CD4-positive, alpha-beta T cell (primary cell): ENCODE measurements around the gene DDIAS. TPM values are rescaled to one million over a fixed set of nuclear protein-coding genes. Genes with fewer than 3 reads are reported as not detected.

Experiments used
- ATAC-seq: fragments of 200-7000 bp; cut with Tn5 transposase; one replicate; pipeline ENCODE4 v1.10.0; 2022; ENCODE audit warnings: mild to moderate bottlenecking; ENCODE audit not compliant: poor library complexity
- CTCF ChIA-PET: fragments of 350-600 bp; sonication (Branson Sonifier 250); formaldehyde crosslinking; loops from one replicate; lab custom pipeline; 2021; ENCODE audit warnings: antibody characterized with exemption, inconsistent platforms; lab: Charles Lee
- POLR2A ChIA-PET: fragments of 350-600 bp; sonication (Branson Sonifier 250); formaldehyde crosslinking; loops from one replicate; lab custom pipeline; 2021; ENCODE audit warnings: antibody characterized with exemption, inconsistent platforms; lab: Charles Lee
- DNase-seq, 14 experiments: peaks; one replicate each; pipeline ENCODE4 v3.0.0-alpha.2; 2013 to 2020; ENCODE audit warnings: mixed read lengths in 2 of 14
- H3K27ac ChIP-seq, 2 donors: one replicate each; pipeline versions ENCODE4 v1.5.1 to v1.7.0; 2013; ENCODE audit warnings: low read length in 2 of 2, low read depth in 1 of 2, mild to moderate bottlenecking in 1 of 2
- H3K27me3 ChIP-seq, 2 experiments: 1 replicate in 1 of 2; 2 replicates in 1 of 2; pipeline versions ENCODE4 v1.6.1 to v1.7.0; 2013; ENCODE audit warnings: low read length in 2 of 2, control low read depth in 1 of 2, mild to moderate bottlenecking in 1 of 2, moderate library complexity in 1 of 2; ENCODE audit not compliant: insufficient read depth in 2 of 2, control insufficient read depth in 1 of 2
- H3K36me3 ChIP-seq: one replicate; pipeline ENCODE4 v1.6.1; 2013; ENCODE audit warnings: low read length, control low read depth; ENCODE audit not compliant: insufficient read depth
- H3K4me1 ChIP-seq: one replicate; pipeline ENCODE4 v1.6.1; 2013; ENCODE audit warnings: low read length, control low read depth; ENCODE audit not compliant: insufficient read depth
- H3K4me3 ChIP-seq: one replicate; pipeline ENCODE4 v1.5.1; 2013; ENCODE audit warnings: mild to moderate bottlenecking, low read length, moderate library complexity
- H3K9me3 ChIP-seq, 2 experiments: 1 replicate in 1 of 2; 2 replicates in 1 of 2; pipeline versions ENCODE4 v1.6.1 to v1.7.0; 2013; ENCODE audit warnings: low read length in 2 of 2, mild to moderate bottlenecking in 2 of 2, control low read depth in 1 of 2, moderate library complexity in 1 of 2; ENCODE audit not compliant: control insufficient read depth in 1 of 2, insufficient read depth in 1 of 2
- H3K27ac Mint-ChIP-seq: one replicate; pipeline ENCODE4 v1.8.0; 2020; ENCODE audit warnings: mixed read lengths
- H3K27me3 Mint-ChIP-seq: one replicate; pipeline ENCODE4 v1.8.0; 2021; ENCODE audit warnings: mixed read lengths
- H3K36me3 Mint-ChIP-seq: one replicate; pipeline ENCODE4 v1.8.0; 2021; ENCODE audit warnings: low read depth, mixed read lengths
- H3K4me1 Mint-ChIP-seq: one replicate; pipeline ENCODE4 v1.8.0; 2021; ENCODE audit warnings: low read depth, mixed read lengths
- H3K4me3 Mint-ChIP-seq: one replicate; pipeline ENCODE4 v1.8.0; 2020; ENCODE audit warnings: mild to moderate bottlenecking, mixed read lengths
- H3K9me3 Mint-ChIP-seq: one replicate; pipeline ENCODE4 v1.8.0; 2020; ENCODE audit warnings: mixed read lengths
- CTCF ChIP-seq: fragments of 200-600 bp; IDR thresholded peaks from one replicate; pipeline ENCODE4 v1.8.0; 2022; ENCODE audit warnings: antibody characterized with exemption, mild to moderate bottlenecking
- intact Hi-C, 2 experiments: fragments of 100-400 bp; cut with DNase I in 1 of 2; cut with micrococcal nuclease in 1 of 2; formaldehyde crosslinking; loops; one replicate each; pipeline versions ENCODE4 v1.15.1 to v1.9.0; 2023 to 2025; cut with DNase I, micrococcal nuclease
- total RNA-seq, 174 experiments: library from RNA in 2 of 174; stranded (reverse) in 2 of 174; gene quantifications; one replicate each; pipeline ENCODE4 v1.2.3 and lab custom pipeline; 2021 to 2026

DDIAS gene
- total RNA-seq, 2 experiments from 2014 or later, result 0.59 to 0.85 TPM

GRCh38 chr11:82899957-82900276, 1.6 kb upstream of the DDIAS start:
- H3K4me3 Mint-ChIP-seq, result peak overlapping the region; percentile 99
- peak overlapping the region; percentile 97 for H3K27ac Mint-ChIP-seq
- Histone ChIP-seq H3K9me3 (no peaks in the 10 kb centered on the region), H3K4me3 (peak overlapping the region; percentile 74), H3K36me3 (no peaks in the 10 kb centered on the region), H3K4me1 (peaks cover 35% of the 10 kb centered on the region), H3K27ac (peak overlapping the region; percentile 94 to 98), H3K27me3 (no peaks in the 10 kb centered on the region)
- ChIA-PET POLR2A (interaction anchor here (0.6 to 4.0 kb wide), 29 partner anchors 8 to 1821 kb away, joined by 3 to 208 read pairs (median 5); partner anchors contain the start of genes ANKRD42, CCDC90B, FAM181B and PCF11), CTCF (interaction anchor here (0.6 kb wide), 1 partner anchor 33 kb away, joined by 3 read pairs; no protein-coding TSS in a partner anchor)
- no peaks in the 10 kb centered on the region for H3K27me3 Mint-ChIP-seq
- no peak for TF ChIP-seq CTCF
- ATAC-seq, result no peak
- intact Hi-C loops, result loop anchor here (1.0 to 2.0 kb wide), 5 partner anchors 33 to 293 kb away; partner anchors contain the start of genes ANKRD42 (in 1 of the 2), PCF11 (in 1 of the 2) and RAB30 (in 1 of the 2)
- no peaks in the 10 kb centered on the region for H3K9me3 Mint-ChIP-seq
- peaks cover 45% of the 10 kb centered on the region for H3K4me1 Mint-ChIP-seq
- H3K36me3 Mint-ChIP-seq, result peaks cover 12% of the 10 kb centered on the region
- no peak for DNase-seq

GRCh38 chr11:82900277-82901164, 1.0 kb upstream of the DDIAS start, which contains the start of gene PRCP:
Gene PRCP, minus strand, starts transcription at chr11:82900430. Its CDS starts 28 bp downstream, at chr11:82900402.
- peak; percentile 81 to 97 (median 91) for DNase-seq
- TF ChIP-seq CTCF, result no peak
- H3K9me3 Mint-ChIP-seq, result no peaks in the 10 kb centered on the region
- H3K36me3 ChIP-seq, result no peaks in the 10 kb centered on the region
- ChIA-PET CTCF (interaction anchor here (0.6 to 1.8 kb wide), 8 partner anchors 27 to 350 kb away, joined by 3 to 9 read pairs (median 4); no protein-coding TSS in a partner anchor), POLR2A (interaction anchor here (0.6 to 4.0 kb wide), 48 partner anchors 8 to 1820 kb away, joined by 3 to 208 read pairs (median 4); partner anchors contain the start of genes ANKRD42, CCDC90B, FAM181B and PCF11)
- H3K4me1 ChIP-seq, result peaks cover 35% of the 10 kb centered on the region
- H3K27me3 Mint-ChIP-seq, result no peaks in the 10 kb centered on the region
- peaks cover 42% of the 10 kb centered on the region for H3K4me1 Mint-ChIP-seq
- H3K27ac ChIP-seq, result peak within 1 kb of the TSS; percentile 94 to 98
- peak within 1 kb of the TSS; percentile 99 for H3K4me3 Mint-ChIP-seq
- peak within 1 kb of the TSS; percentile 74 for H3K4me3 ChIP-seq
- peak within 1 kb of the TSS; percentile 97 for H3K27ac Mint-ChIP-seq
- intact Hi-C loops, result loop anchor here (1.0 to 2.0 kb wide), 8 partner anchors 20 to 385 kb away; partner anchors contain the start of genes ANKRD42 (in 1 of the 2), PCF11 (in 1 of the 2) and RAB30 (in 1 of the 2)
- H3K9me3 ChIP-seq, result no peaks in the 10 kb centered on the region
- ATAC-seq, result peak; percentile 72
- no peaks in the 10 kb centered on the region for H3K27me3 ChIP-seq
- H3K36me3 Mint-ChIP-seq, result peaks cover 12% of the 10 kb centered on the region

- no peaks in the 10 kb centered on the region for H3K27me3 ChIP-seq
- no peaks in the 10 kb centered on the region for H3K27me3 Mint-ChIP-seq
- H3K4me1 Mint-ChIP-seq, result peaks cover 46% of the 10 kb centered on the region
- H3K27ac ChIP-seq, result peak overlapping the region; percentile 94 to 98
- intact Hi-C loops, result loop anchor here (1.0 to 2.0 kb wide), 7 partner anchors 18 to 383 kb away; partner anchors contain the start of genes ANKRD42 (in 1 of the 2) and PCF11 (in 1 of the 2)
- DNase-seq (no peak), ATAC-seq (no peak)
- no peaks in the 10 kb centered on the region for H3K9me3 ChIP-seq
- H3K36me3 ChIP-seq, result no peaks in the 10 kb centered on the region
- peaks cover 35% of the 10 kb centered on the region for H3K4me1 ChIP-seq
- TF ChIP-seq CTCF, result no peak
- POLR2A ChIA-PET, result interaction anchor here (0.6 to 4.0 kb wide), 31 partner anchors 10 to 384 kb away, joined by 3 to 208 read pairs (median 5); partner anchors contain the start of genes ANKRD42, CCDC90B, PCF11 and RAB30
- no peaks in the 10 kb centered on the region for H3K9me3 Mint-ChIP-seq
- H3K4me3 ChIP-seq, result peak overlapping the region; percentile 74
- peaks cover 12% of the 10 kb centered on the region for H3K36me3 Mint-ChIP-seq
- H3K27ac Mint-ChIP-seq, result peak overlapping the region; percentile 97
- H3K4me3 Mint-ChIP-seq, result peak overlapping the region; percentile 99
- CTCF ChIA-PET, result interaction anchor here (0.6 to 1.8 kb wide), 8 partner anchors 25 to 384 kb away, joined by 3 to 9 read pairs (median 4); partner anchors contain the start of gene CCDC90B
Measured at GRCh38 chr11:82901922-82902485, 468 bp downstream of the DDIAS start.
